GM12878 (cell line): Measurements from ENCODE around the gene SSBP1. TPM values are rescaled to one million over a fixed set of nuclear protein-coding genes. Genes with fewer than 3 reads are reported as not detected.

ENCODE experiments used
- ATAC-seq: fragments of 200-7000 bp; cut with Tn5 transposase; 3 replicates; pipeline ENCODE4 v1.9.1; 2020; ENCODE audit warnings: mild to moderate bottlenecking, moderate library complexity
- BruUV-seq: library from RNA; stranded (reverse); fragments of 400-500 nt; replicated peaks from 2 replicates; lab custom pipeline; 2021; lab: Mats Ljungman, UMichigan
- CTCF ChIA-PET: fragments of 300-600 bp; sonication (Branson Sonifier 250); formaldehyde crosslinking; extraction: SDS; loops from one replicate; lab custom pipeline; 2021; ENCODE audit warnings: inconsistent platforms; lab: Yijun Ruan, JAX
- POLR2A ChIA-PET: fragments of 350-600 bp; formaldehyde crosslinking; extraction: SDS; loops from one replicate; lab custom pipeline; 2021; ENCODE audit warnings: inconsistent platforms; lab: Charles Lee
- RAD21 ChIA-PET: fragments of 300-600 bp; sonication (Branson Sonifier 250); formaldehyde crosslinking; loops from one replicate; lab custom pipeline; 2023; ENCODE audit warnings: antibody characterized with exemption; ENCODE audit not compliant: unreplicated experiment; lab: Charles Lee
- SMC1A ChIA-PET: fragments of 300-600 bp; sonication (Branson Sonifier 250); formaldehyde crosslinking; loops from one replicate; lab custom pipeline; 2023; ENCODE audit not compliant: unreplicated experiment, uncharacterized antibody; lab: Charles Lee
- DNase-seq: peaks from one replicate; pipeline ENCODE4 v3.0.0-alpha.2; 2011; ENCODE audit warnings: low read depth, low spot score
- FAIRE-seq: peaks from 3 replicates; lab custom pipeline; 2011; peaks lifted over from hg19 to GRCh38; lab: Jason Lieb, UNC
- H2AFZ ChIP-seq: 2 replicates; pipeline ENCODE4 v1.6.0; 2011; ENCODE audit warnings: low read depth, low read length, control low read depth; ENCODE audit not compliant: control insufficient read depth
- H3K27ac ChIP-seq: 2 replicates; pipeline ENCODE4 v1.5.1; 2011; ENCODE audit warnings: control low read depth; ENCODE audit not compliant: control insufficient read depth, insufficient read depth
- H3K27me3 ChIP-seq, 2 experiments: replicated peaks in 1 of 2; 2 replicates each; pipeline versions ENCODE4 v1.6.0 to v1.6.1; 2011; ENCODE audit warnings: low read length in 1 of 2; ENCODE audit not compliant: control insufficient read depth in 2 of 2, insufficient read depth in 2 of 2
- H3K36me3 ChIP-seq, 2 experiments: 2 replicates each; pipeline ENCODE4 v1.5.1; 2011; ENCODE audit warnings: low read length in 1 of 2; ENCODE audit not compliant: control insufficient read depth in 2 of 2, insufficient read depth in 2 of 2
- H3K4me1 ChIP-seq: 2 replicates; pipeline ENCODE4 v1.6.1; 2011; ENCODE audit warnings: mild to moderate bottlenecking, low read length, moderate library complexity, mixed read lengths; ENCODE audit not compliant: control insufficient read depth, insufficient read depth
- H3K4me2 ChIP-seq: 2 replicates; pipeline ENCODE4 v1.6.0; 2011; ENCODE audit warnings: control low read depth; ENCODE audit not compliant: control insufficient read depth, insufficient read depth
- H3K4me3 ChIP-seq: fragments of 200-600 bp; sonication (generic); 2 replicates; pipeline ENCODE4 v1.5.1; 2016
- H3K79me2 ChIP-seq: 2 replicates; pipeline ENCODE4 v1.6.0; 2011; ENCODE audit warnings: low read length; ENCODE audit not compliant: control insufficient read depth, insufficient read depth
- H3K9ac ChIP-seq: 2 replicates; pipeline ENCODE4 v1.8.0; 2011; ENCODE audit warnings: low read length, control low read depth, mixed read lengths; ENCODE audit not compliant: control insufficient read depth, insufficient read depth
- H3K9me3 ChIP-seq: replicated peaks from 3 replicates; pipeline ENCODE4 v1.5.1; 2011; ENCODE audit warnings: mild to moderate bottlenecking, low read length; ENCODE audit not compliant: control insufficient read depth, insufficient read depth
- H4K20me1 ChIP-seq: 2 replicates; pipeline ENCODE4 v1.6.0; 2011; ENCODE audit not compliant: control insufficient read depth, insufficient read depth
- ATF7 ChIP-seq: fragments of 450-650 bp; IDR thresholded peaks from 2 replicates; pipeline ENCODE4 v1.6.1; 2016; ENCODE audit warnings: low read depth, mild to moderate bottlenecking
- BHLHE40 ChIP-seq, 2 experiments: fragments of 450-650 bp in 1 of 2; IDR thresholded peaks; 2 replicates each; pipeline ENCODE4 v1.6.1; 2011 to 2017; ENCODE audit warnings: low read depth in 2 of 2, borderline replicate concordance in 1 of 2, improper control_type of control experiment in 1 of 2, low read length in 1 of 2, mild to moderate bottlenecking in 1 of 2
- EP300 ChIP-seq, 2 experiments: fragments of 150-350 bp in 1 of 2; IDR thresholded peaks; 2 replicates each; pipeline ENCODE4 v1.6.1; 2011 to 2012; ENCODE audit warnings: low read depth in 2 of 2, low read length in 2 of 2, borderline replicate concordance in 1 of 2, improper control_type of control experiment in 1 of 2, inconsistent platforms in 1 of 2; ENCODE audit not compliant: control insufficient read depth in 1 of 2
- FOXM1 ChIP-seq: IDR thresholded peaks from 2 replicates; pipeline ENCODE4 v1.6.1; 2012; ENCODE audit warnings: low read depth, mild to moderate bottlenecking, inconsistent platforms, low read length, moderate library complexity
- JUNB ChIP-seq: IDR thresholded peaks from 2 replicates; pipeline ENCODE4 v1.6.1; 2016; ENCODE audit warnings: antibody characterized with exemption, mild to moderate bottlenecking
- NR2C2 ChIP-seq: IDR thresholded peaks from 2 replicates; pipeline ENCODE4 v1.6.1; 2011; ENCODE audit warnings: borderline replicate concordance, low read depth; ENCODE audit not compliant: control insufficient read depth, insufficient read length
- POLR2AphosphoS2 ChIP-seq: IDR thresholded peaks from 2 replicates; pipeline ENCODE4 v1.6.1; 2011; ENCODE audit warnings: low read depth, mild to moderate bottlenecking, low read length, improper control_type of control experiment, moderate library complexity
- RB1 ChIP-seq: fragments of 450-650 bp; formaldehyde crosslinking; IDR thresholded peaks from 2 replicates; pipeline ENCODE4 v1.6.1; 2017; ENCODE audit warnings: mild to moderate bottlenecking, borderline replicate concordance
- RBBP5 ChIP-seq: fragments of 200-600 bp; sonication (generic); conservative IDR thresholded peaks from 2 replicates; pipeline ENCODE4 v1.6.1; 2016
- RUNX3 ChIP-seq: IDR thresholded peaks from 2 replicates; pipeline ENCODE4 v1.6.1; 2012; ENCODE audit warnings: low read length, inconsistent platforms
- SIN3A ChIP-seq: IDR thresholded peaks from 2 replicates; pipeline ENCODE4 v1.6.1; 2012; ENCODE audit warnings: low read depth, low read length, improper control_type of control experiment
- SPI1 ChIP-seq: IDR thresholded peaks from 2 replicates; pipeline ENCODE4 v1.6.1; 2011; ENCODE audit warnings: low read depth, mild to moderate bottlenecking, low read length, moderate library complexity, borderline replicate concordance; ENCODE audit not compliant: insufficient read depth
- ZNF622 ChIP-seq: fragments of 450-650 bp; IDR thresholded peaks from 2 replicates; pipeline ENCODE4 v1.6.1; 2017; ENCODE audit warnings: mild to moderate bottlenecking, inconsistent platforms
- WGBS: methylation state at CpG from one replicate; pipeline ENCODE4 v1.1.6; 2016; ENCODE audit warnings: low lambda C conversion rate; ENCODE audit not compliant: insufficient replicate concordance, insufficient coverage; ENCODE audit errors: missing lambda C conversion rate; 5-methylcytosine and 5-hydroxymethylcytosine counted together
- in situ Hi-C: fragments of 300-500 bp; cut with MboI; formaldehyde crosslinking; loops from 9 replicates; pipeline ENCODE4 v1.14.3; 2018; ENCODE audit warnings: mixed read lengths
- intact Hi-C: fragments of 100-400 bp; cut with micrococcal nuclease; formaldehyde crosslinking; loops from one replicate; pipeline ENCODE4 v1.14.2; 2022; ENCODE audit not compliant: unreplicated experiment
- polyA plus RNA-seq, 11 experiments: library from polyadenylated mRNA; depleted of rRNA in 4 of 11; unstranded in 6 of 11; stranded (reverse) in 5 of 11; fragments of >200 nt; fragmentation: Nextera tagmentation in 4 of 11; fragmentation: Illumina TruSeq in 1 of 11; extraction: Ambion mirVana in 4 of 11; extraction: Trizol in 1 of 11; gene quantifications; 1 replicate in 1 of 11; 2 replicates in 10 of 11; pipeline versions ENCODE4 v1.2.1 to v1.2.3, GENCODE V29; 2011 to 2016; ENCODE audit warnings: inconsistent platforms in 2 of 11, missing spikeins in 2 of 11, low read depth in 1 of 11
- total RNA-seq, 4 experiments: library from RNA; depleted of rRNA in 3 of 4; stranded (reverse); fragments of >200 nt in 3 of 4; fragmentation: Illumina TruSeq in 1 of 4; extraction: Trizol in 1 of 4; gene quantifications; 2 replicates each; pipeline versions ENCODE4 v1.2.1 to v1.2.3, GENCODE V29; 2013 to 2021

The SSBP1 gene
- total and polyA plus RNA-seq, 10 of the 15 experiments (the other 5 are each of a cell fraction or from before 2014, with no cell fraction given): 191 to 998 (median 418) TPM

DNA sequence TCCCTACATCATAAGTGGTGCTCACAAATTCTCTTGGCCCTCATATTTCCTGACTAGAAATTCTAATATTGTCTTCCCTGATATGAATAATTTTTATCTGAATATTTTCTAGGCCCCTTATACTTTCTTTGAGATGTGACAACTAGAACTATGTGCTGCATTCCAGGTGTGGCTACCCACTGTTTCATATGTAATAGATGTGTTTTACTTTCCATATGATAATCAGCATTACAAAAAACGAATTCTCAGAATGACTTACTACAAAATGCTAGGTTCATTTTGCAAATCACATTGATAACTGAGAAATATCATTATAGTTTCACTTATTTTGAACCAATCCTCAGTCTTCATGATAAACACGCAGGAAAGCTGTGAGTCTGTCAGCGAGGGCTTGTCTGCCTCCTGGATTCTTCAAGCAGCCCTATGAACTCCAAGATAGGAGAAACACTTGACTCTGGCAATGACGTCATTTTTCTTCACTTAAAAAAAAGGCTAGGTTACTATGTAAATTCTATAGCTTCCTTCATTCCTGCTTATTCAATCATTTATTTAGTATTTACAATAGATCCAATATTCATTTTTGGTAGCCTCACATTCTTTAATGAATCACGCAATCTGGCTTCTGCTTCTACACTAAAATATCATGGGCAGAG is 25.4 kb upstream of the SSBP1 start:
- ChIA-PET SMC1A (interaction anchor here (1.4 to 1.5 kb wide), 2 partner anchors 37 to 38 kb away, joined by 3 to 4 read pairs; no protein-coding TSS in a partner anchor), CTCF (interaction anchor here (0.7 to 1.1 kb wide), 2 partner anchors 10 to 25 kb away, joined by 3 read pairs; partner anchors contain the start of gene SSBP1), POLR2A (interaction anchor here (0.6 kb wide), 1 partner anchor 25 kb away, joined by 3 read pairs; no protein-coding TSS in a partner anchor), RAD21 (no interaction called here)
- Histone ChIP-seq H3K27me3 (no peaks in the 10 kb centered on the region; a peak in 1 of 4 replicates), H2AFZ (no peak overlapping the region), H3K9me3 (no peaks in the 10 kb centered on the region), H3K9ac (no peak overlapping the region), H3K4me1 (no peaks in the 10 kb centered on the region), H3K79me2 (no peaks in the 10 kb centered on the region), H3K27ac (no peak overlapping the region), H3K36me3 (no peaks in the 10 kb centered on the region), H4K20me1 (no peaks in the 10 kb centered on the region), H3K4me3 (no peak overlapping the region), H3K4me2 (no peak overlapping the region)
- ATAC-seq: peak; percentile 27; the same call in 1 of the 3 replicates
- in situ Hi-C loops: no loop called here
- no peak for TF ChIP-seq ZNF622
- TF ChIP-seq ATF7: 0 out of 2 replicates have a peak, but pooled peaks have one; percentile 42
- peak; percentile 65 for TF ChIP-seq JUNB
- BruUV-seq: no TSS peak
- WGBS: 71% methylated on average over 5 of the region's 5 CpGs
- DNase-seq: no peak
- intact Hi-C loops: no loop called here
- no peak for FAIRE-seq

- TF ChIP-seq FOXM1: no peak
- no peak for TF ChIP-seq EP300 (IDR thresholded peaks at IDR 0.05; ENCODE audit: borderline replicate concordance in 1 of 2, control insufficient read depth in 1 of 2, low read depth in 2 of 2, low read length in 2 of 2)
- TF ChIP-seq NR2C2: no peak
- TF ChIP-seq BHLHE40 (IDR thresholded peaks at IDR 0.05; ENCODE audit: borderline replicate concordance in 1 of 2, low read depth in 2 of 2, low read length in 1 of 2): no peak
- TF ChIP-seq POLR2AphosphoS2: no peak
- TF ChIP-seq RB1: no peak
- TF ChIP-seq RUNX3: no peak
- TF ChIP-seq SPI1: no peak
- no peak for TF ChIP-seq SIN3A
- no peak for TF ChIP-seq RBBP5
- H3K4me3 ChIP-seq: no peak overlapping the region
- H2AFZ ChIP-seq: no peak overlapping the region
- RAD21 ChIA-PET: no interaction called here
- SMC1A ChIA-PET: interaction anchor here (0.9 to 2.2 kb wide), 5 partner anchors 10 to 38 kb away, joined by 3 to 6 read pairs (median 5); partner anchors contain the start of gene SSBP1
- H3K4me1 ChIP-seq: no peaks in the 10 kb centered on the region
- H3K9ac ChIP-seq: no peak overlapping the region
- H3K36me3 ChIP-seq: no peaks in the 10 kb centered on the region
- WGBS: 100% methylated on average over 1 of the region's 1 CpG
- FAIRE-seq: no peak
- H3K79me2 ChIP-seq: no peaks in the 10 kb centered on the region
- no peaks in the 10 kb centered on the region; a peak in 1 of 4 replicates for H3K27me3 ChIP-seq
- no peak for DNase-seq
- POLR2A ChIA-PET: no interaction called here
- intact Hi-C loops: no loop called here
- H4K20me1 ChIP-seq: no peaks in the 10 kb centered on the region
- no peak for ATAC-seq
- BruUV-seq: no TSS peak
- in situ Hi-C loops: no loop called here
- no peaks in the 10 kb centered on the region for H3K9me3 ChIP-seq
- H3K4me2 ChIP-seq: no peak overlapping the region
- CTCF ChIA-PET: interaction anchor here (1.1 to 2.5 kb wide), 4 partner anchors 11 to 60 kb away, joined by 3 to 12 read pairs (median 7); partner anchors contain the start of gene SSBP1
- no peak overlapping the region for H3K27ac ChIP-seq
These were observed 24.3 kb upstream of the SSBP1 start for GRCh38 chr7:141713890-141714289.
